Naive thymus-derived CD8-positive, alpha-beta T cell (primary cell): ENCODE data around the gene AQP4. TPM values are rescaled to one million over a fixed set of nuclear protein-coding genes. Genes with fewer than 3 reads are reported as not detected.

Experiments
- ATAC-seq, 2 donors: fragments of 150-1000 bp; cut with Tn5 transposase in 1 of 2; sonication (Bioruptor Pico), chemical (Tn5 transposase) in 1 of 2; 1 replicate in 1 of 2; 2 replicates in 1 of 2; pipeline ENCODE4 v1.10.0; 2021; ENCODE audit warnings: mild to moderate bottlenecking in 2 of 2, moderate library complexity in 2 of 2
- POLR2A ChIA-PET: fragments of 350-600 bp; sonication (Branson Sonifier 250); formaldehyde crosslinking; loops from one replicate; lab custom pipeline; 2021; ENCODE audit warnings: antibody characterized with exemption; lab: Charles Lee
- DNase-seq, 10 donors: peaks; one replicate each; pipeline versions ENCODE4 v3.0.0 to v3.0.0-alpha.2; 2020 to 2022
- H3K27ac Mint-ChIP-seq, 10 donors: one replicate each; pipeline ENCODE4 v1.8.0; 2020 to 2022; ENCODE audit warnings: mild to moderate bottlenecking in 10 of 10, mixed read lengths in 10 of 10, moderate library complexity in 4 of 10, inconsistent platforms in 1 of 10
- H3K27me3 Mint-ChIP-seq, 5 donors: one replicate each; pipeline ENCODE4 v1.8.0; 2021 to 2022; ENCODE audit warnings: mixed read lengths in 5 of 5
- H3K36me3 Mint-ChIP-seq, 3 donors: one replicate each; pipeline ENCODE4 v1.8.0; 2020 to 2022; ENCODE audit warnings: mixed read lengths in 3 of 3, mild to moderate bottlenecking in 2 of 3, inconsistent platforms in 1 of 3
- H3K4me1 Mint-ChIP-seq, 4 donors: one replicate each; pipeline ENCODE4 v1.8.0; 2021 to 2022; ENCODE audit warnings: mixed read lengths in 4 of 4
- H3K4me3 Mint-ChIP-seq, 10 donors: one replicate each; pipeline ENCODE4 v1.8.0; 2020 to 2022; ENCODE audit warnings: mild to moderate bottlenecking in 10 of 10, mixed read lengths in 10 of 10, moderate library complexity in 6 of 10, inconsistent platforms in 1 of 10
- H3K9me3 Mint-ChIP-seq, 9 donors: one replicate each; pipeline ENCODE4 v1.8.0; 2020 to 2022; ENCODE audit warnings: mixed read lengths in 9 of 9, mild to moderate bottlenecking in 3 of 9, inconsistent platforms in 1 of 9, moderate library complexity in 1 of 9
- polyA plus RNA-seq, 3 donors: library from polyadenylated mRNA; unstranded; fragments of 300-500 nt; fragmentation: Illumina TruSeq; gene quantifications; one replicate each; pipeline ENCODE4 v1.2.3, GENCODE V29; 2021
- total RNA-seq, 8 experiments: library from RNA in 2 of 8; stranded (reverse) in 2 of 8; gene quantifications; one replicate each; pipeline ENCODE4 v1.2.3 and lab custom pipeline; 2021 to 2026

AQP4 gene
- total and polyA plus RNA-seq, 5 experiments from 2014 or later = not detected

DNA sequence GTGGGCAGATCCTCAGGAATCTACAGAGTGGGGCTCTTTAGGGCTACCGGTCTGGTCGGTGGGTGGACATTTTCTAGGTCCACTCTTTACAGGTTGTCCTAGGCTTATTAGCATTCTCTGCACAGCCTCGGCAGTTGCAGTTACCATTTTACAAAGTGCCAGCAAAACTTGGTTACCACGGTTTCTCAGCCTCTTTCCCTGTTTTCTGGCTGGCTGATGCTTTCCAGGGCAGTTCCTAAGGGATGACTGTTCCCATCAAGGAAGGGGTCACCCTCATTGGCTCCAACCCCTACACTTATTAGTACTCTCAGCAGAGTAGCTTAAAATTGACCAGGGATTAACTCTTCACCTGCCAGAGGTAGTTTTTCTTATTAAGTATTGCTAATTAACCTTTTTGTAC is 2.0 kb upstream of the AQP4 start:
- ATAC-seq (no peak), DNase-seq (no peak)
- Mint-ChIP-seq H3K27me3 (peaks cover 12 to 37% (median 15%) of the 10 kb centered on the region in 5 donors), H3K9me3 (peaks cover 0 to 9% (median 0%) of the 10 kb centered on the region in 9 donors), H3K36me3 (no peaks in the 10 kb centered on the region), H3K27ac (no peak overlapping the region), H3K4me1 (no peaks in the 10 kb centered on the region), H3K4me3 (no peak overlapping the region)
- POLR2A ChIA-PET = no interaction called here

DNA sequence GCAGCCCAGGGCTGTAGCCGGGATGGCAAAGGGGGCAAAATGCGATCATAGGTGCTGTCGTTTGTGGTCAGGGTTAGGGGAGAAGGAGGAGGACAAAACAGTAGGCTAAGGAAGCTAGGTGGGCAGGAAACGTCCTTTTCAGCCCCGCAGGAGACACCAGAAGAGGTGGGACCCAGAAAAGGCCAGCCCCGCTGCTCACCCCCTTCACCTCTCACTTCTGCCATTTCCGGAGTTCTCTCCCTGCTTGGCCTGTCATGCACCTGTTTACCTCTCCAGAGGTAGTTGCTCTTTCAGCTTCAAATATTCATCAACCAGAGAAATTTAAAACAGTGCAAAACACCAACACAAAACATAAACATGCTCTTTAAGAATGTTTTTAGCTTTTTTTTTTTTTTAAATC is 849 bp downstream of the AQP4 start:
- H3K36me3 Mint-ChIP-seq = no peaks in the 10 kb centered on the region
- H3K27me3 Mint-ChIP-seq = peaks cover 11 to 46% (median 16%) of the 10 kb centered on the region in 5 donors
- DNase-seq (no peak), ATAC-seq (no peak)
- H3K4me1 Mint-ChIP-seq = no peaks in the 10 kb centered on the region
- peaks cover 0 to 2% (median 0%) of the 10 kb centered on the region in 9 donors for H3K9me3 Mint-ChIP-seq
- POLR2A ChIA-PET = no interaction called here
- H3K4me3 Mint-ChIP-seq = no peak overlapping the region
- no peak overlapping the region for H3K27ac Mint-ChIP-seq

- Mint-ChIP-seq H3K36me3 (no peaks in the 10 kb centered on the region), H3K4me1 (no peaks in the 10 kb centered on the region), H3K4me3 (no peak overlapping the region)
These were observed 1.5 kb downstream of the AQP4 start for GRCh38 chr18:26863921-26864497.

GRCh38 chr18:26863122-26863879 is 2.2 kb downstream of the AQP4 start:
- H3K9me3 Mint-ChIP-seq = peaks cover 0 to 2% (median 0%) of the 10 kb centered on the region in 9 donors
- no peaks in the 10 kb centered on the region for H3K4me1 Mint-ChIP-seq
- POLR2A ChIA-PET = no interaction called here
- no peaks in the 10 kb centered on the region for H3K36me3 Mint-ChIP-seq
- DNase-seq (no peak), ATAC-seq (no peak)
- peaks cover 11 to 46% (median 16%) of the 10 kb centered on the region in 5 donors for H3K27me3 Mint-ChIP-seq
- no peak overlapping the region for H3K4me3 Mint-ChIP-seq
- H3K27ac Mint-ChIP-seq = no peak overlapping the region

More at GRCh38 chr18:26863921-26864497, 1.5 kb downstream of the AQP4 start:
- H3K9me3 Mint-ChIP-seq = peaks cover 0 to 2% (median 0%) of the 10 kb centered on the region in 9 donors
- DNase-seq (no peak), ATAC-seq (no peak)
- H3K27ac Mint-ChIP-seq = peak overlapping the region in 1 of 10 donors; percentile 73
- POLR2A ChIA-PET = no interaction called here
- H3K27me3 Mint-ChIP-seq = peaks cover 11 to 46% (median 16%) of the 10 kb centered on the region in 5 donors

DNA sequence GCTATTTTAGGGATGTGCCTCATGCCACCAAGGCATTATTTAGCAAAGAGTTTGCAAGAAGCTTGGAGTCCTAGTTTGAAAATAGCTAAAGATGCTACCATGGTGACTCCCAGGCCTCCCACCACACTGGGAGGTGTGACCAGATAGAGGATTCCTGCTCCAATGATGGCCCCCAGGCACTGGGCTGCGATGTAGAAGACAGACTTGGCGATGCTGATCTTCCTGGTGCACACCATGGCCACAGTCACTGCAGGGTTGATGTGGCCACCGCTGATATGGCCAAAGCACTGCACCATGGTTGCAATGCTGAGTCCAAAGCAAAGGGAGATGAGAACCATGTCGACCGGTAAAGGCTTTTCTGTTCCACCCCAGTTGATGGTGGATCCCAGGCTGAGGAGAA is 3.4 kb downstream of the AQP4 start:
- no peak overlapping the region for H3K4me3 Mint-ChIP-seq
- H3K9me3 Mint-ChIP-seq = peaks cover 0 to 2% (median 0%) of the 10 kb centered on the region in 9 donors
- no peak overlapping the region for H3K27ac Mint-ChIP-seq
- peaks cover 11 to 46% (median 16%) of the 10 kb centered on the region in 5 donors for H3K27me3 Mint-ChIP-seq
- H3K36me3 Mint-ChIP-seq = no peaks in the 10 kb centered on the region
- DNase-seq = no peak
- no peak for ATAC-seq
- H3K4me1 Mint-ChIP-seq = no peaks in the 10 kb centered on the region
- POLR2A ChIA-PET = no interaction called here

DNA sequence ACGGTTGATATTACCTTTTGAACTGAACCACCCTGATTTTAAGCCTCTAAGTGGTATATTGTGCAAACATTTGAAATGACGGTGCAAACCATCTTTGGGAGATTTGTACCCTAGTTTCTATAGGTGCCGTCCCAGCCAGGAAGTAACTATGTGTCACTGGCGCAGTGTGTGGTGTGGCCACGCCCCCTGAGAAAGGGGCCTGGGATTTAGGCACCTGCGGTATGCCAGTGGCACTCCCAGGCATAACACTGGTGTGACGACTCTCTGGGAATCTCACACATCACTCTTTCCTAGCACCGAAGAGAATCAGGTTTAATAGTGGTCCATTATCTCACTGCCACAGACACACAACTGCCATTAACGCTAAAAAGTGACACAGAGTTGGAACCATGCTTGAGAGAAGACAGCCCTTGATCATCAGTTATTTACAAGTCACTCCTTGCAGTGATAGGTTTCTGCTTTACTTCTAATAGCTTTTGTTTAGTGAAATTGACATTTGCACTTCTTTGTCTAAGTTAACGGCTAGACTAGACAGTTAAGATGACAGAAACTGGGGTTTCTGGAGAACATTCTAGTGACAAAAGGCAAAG is 11.1 kb downstream of the AQP4 start:
- DNase-seq (no peak), ATAC-seq (no peak)
- no peak overlapping the region for H3K27ac Mint-ChIP-seq
- H3K27me3 Mint-ChIP-seq = peaks cover 0 to 2% (median 0%) of the 10 kb centered on the region in 5 donors
- no peaks in the 10 kb centered on the region for H3K4me1 Mint-ChIP-seq
- POLR2A ChIA-PET = no interaction called here
- no peak overlapping the region for H3K4me3 Mint-ChIP-seq
- peaks cover 0 to 10% (median 0%) of the 10 kb centered on the region in 9 donors for H3K9me3 Mint-ChIP-seq
- no peaks in the 10 kb centered on the region for H3K36me3 Mint-ChIP-seq

GRCh38 chr18:26853401-26853800 is 12.1 kb downstream of the AQP4 start:
- POLR2A ChIA-PET = no interaction called here
- H3K36me3 Mint-ChIP-seq = no peaks in the 10 kb centered on the region
- DNase-seq (no peak), ATAC-seq (no peak)
- no peaks in the 10 kb centered on the region for H3K4me1 Mint-ChIP-seq
- no peak overlapping the region for H3K4me3 Mint-ChIP-seq
- peaks cover 0 to 10% (median 0%) of the 10 kb centered on the region in 9 donors for H3K9me3 Mint-ChIP-seq
- H3K27ac Mint-ChIP-seq = no peak overlapping the region
- peaks cover 0 to 2% (median 0%) of the 10 kb centered on the region in 5 donors for H3K27me3 Mint-ChIP-seq

DNA sequence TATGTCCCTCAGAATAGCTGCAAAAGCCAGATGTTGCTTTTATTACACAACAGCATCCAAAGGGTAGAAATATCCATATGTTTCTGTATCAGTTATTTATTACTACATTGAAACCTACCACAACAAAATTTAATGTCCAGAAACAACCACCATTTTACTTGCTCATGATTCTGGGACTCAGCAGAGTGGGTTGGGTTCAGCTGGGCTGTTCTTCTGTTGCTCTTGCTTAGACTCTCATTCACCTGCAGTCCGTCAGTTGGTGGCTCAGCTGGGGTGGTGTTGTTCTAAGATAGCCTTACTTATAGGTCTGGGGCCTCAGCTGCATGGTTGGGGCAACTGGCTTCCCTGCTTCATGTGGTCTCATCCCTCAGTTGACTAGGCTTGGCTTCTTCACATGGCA is 21.7 kb downstream of the AQP4 start:
- DNase-seq = no peak
- Mint-ChIP-seq H3K9me3 (peaks cover 0 to 15% (median 2%) of the 10 kb centered on the region in 9 donors), H3K4me3 (no peak overlapping the region), H3K27me3 (peaks cover 0 to 3% (median 0%) of the 10 kb centered on the region in 5 donors), H3K36me3 (no peaks in the 10 kb centered on the region), H3K4me1 (no peaks in the 10 kb centered on the region), H3K27ac (no peak overlapping the region)
- ATAC-seq = no peak
- POLR2A ChIA-PET = no interaction called here

- H3K9me3 Mint-ChIP-seq = peaks cover 0 to 15% (median 2%) of the 10 kb centered on the region in 9 donors
- no peaks in the 10 kb centered on the region for H3K36me3 Mint-ChIP-seq
- DNase-seq = no peak
- peaks cover 0 to 3% (median 0%) of the 10 kb centered on the region in 5 donors for H3K27me3 Mint-ChIP-seq
- H3K4me1 Mint-ChIP-seq = no peaks in the 10 kb centered on the region
- ATAC-seq = no peak
- no peak overlapping the region for H3K27ac Mint-ChIP-seq
- H3K4me3 Mint-ChIP-seq = no peak overlapping the region
- POLR2A ChIA-PET = no interaction called here
These were observed 24.5 kb downstream of the AQP4 start for GRCh38 chr18:26840965-26841364.

DNA sequence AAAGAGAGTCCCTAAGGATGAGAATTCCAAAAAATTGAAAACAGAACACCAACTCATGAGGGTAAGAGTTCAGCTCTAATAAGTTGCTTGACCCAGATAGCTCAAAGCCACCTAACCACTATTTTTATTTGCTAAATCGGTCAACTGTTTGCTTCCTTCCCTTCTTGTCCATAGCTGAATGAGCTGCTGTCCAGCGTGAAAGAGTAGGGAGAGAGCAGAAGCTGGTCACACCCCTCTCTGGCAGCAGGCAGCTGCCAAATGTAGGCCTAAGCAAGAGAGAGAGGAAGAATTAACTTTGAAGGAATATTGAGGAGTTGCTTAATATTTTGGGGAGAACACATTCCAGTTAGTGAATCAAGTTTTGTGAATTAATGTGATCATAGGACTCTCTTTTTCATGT is 25.9 kb downstream of the AQP4 start:
- Mint-ChIP-seq H3K27ac (no peak overlapping the region), H3K4me3 (no peak overlapping the region), H3K9me3 (peaks cover 0 to 7% (median 2%) of the 10 kb centered on the region in 9 donors), H3K4me1 (no peaks in the 10 kb centered on the region), H3K36me3 (no peaks in the 10 kb centered on the region), H3K27me3 (peaks cover 0 to 3% (median 0%) of the 10 kb centered on the region in 5 donors)
- no peak for DNase-seq
- POLR2A ChIA-PET = no interaction called here
- ATAC-seq = no peak

GRCh38 chr18:26832302-26832701 is 33.2 kb downstream of the AQP4 start:
- H3K9me3 Mint-ChIP-seq = peaks cover 0 to 4% (median 0%) of the 10 kb centered on the region in 9 donors
- peaks cover 0 to 3% (median 0%) of the 10 kb centered on the region in 5 donors for H3K27me3 Mint-ChIP-seq
- H3K4me1 Mint-ChIP-seq = no peaks in the 10 kb centered on the region
- no peak overlapping the region for H3K4me3 Mint-ChIP-seq
- H3K36me3 Mint-ChIP-seq = no peaks in the 10 kb centered on the region
- DNase-seq (no peak), ATAC-seq (no peak)
- no peak overlapping the region for H3K27ac Mint-ChIP-seq
- POLR2A ChIA-PET = no interaction called here

GRCh38 chr18:26827581-26827980 is 37.9 kb downstream of the AQP4 start:
- DNase-seq = no peak
- H3K27ac Mint-ChIP-seq = no peak overlapping the region
- POLR2A ChIA-PET = no interaction called here
- ATAC-seq = no peak
- peaks cover 0 to 8% (median 5%) of the 10 kb centered on the region in 5 donors for H3K27me3 Mint-ChIP-seq
- peaks cover 0 to 4% (median 0%) of the 10 kb centered on the region in 9 donors for H3K9me3 Mint-ChIP-seq
- no peaks in the 10 kb centered on the region for H3K4me1 Mint-ChIP-seq
- H3K36me3 Mint-ChIP-seq = peaks cover 0 to 2% (median 0%) of the 10 kb centered on the region in 3 donors
- H3K4me3 Mint-ChIP-seq = no peak overlapping the region

- ATAC-seq = no peak
- Mint-ChIP-seq H3K27ac (no peak overlapping the region), H3K27me3 (peaks cover 0 to 8% (median 5%) of the 10 kb centered on the region in 5 donors), H3K9me3 (peaks cover 0 to 5% (median 0%) of the 10 kb centered on the region in 9 donors), H3K4me3 (no peak overlapping the region), H3K4me1 (no peaks in the 10 kb centered on the region), H3K36me3 (peaks cover 0 to 2% (median 0%) of the 10 kb centered on the region in 3 donors)
- DNase-seq = no peak
- POLR2A ChIA-PET = no interaction called here
These were observed 38.8 kb downstream of the AQP4 start for GRCh38 chr18:26826656-26827235.
